Activated naive CD4-positive, alpha-beta T cell treated with anti-CD3 and anti-CD28 coated beads for 36 hours (primary cell): ENCODE measurements around the gene BCKDHB. TPM values are rescaled to one million over a fixed set of nuclear protein-coding genes. Genes with fewer than 3 reads are reported as not detected.
A peak's percentile ranks its signal among the peaks of the same experiment; 100 is the strongest.

Experiments used
- CTCF ChIA-PET: fragments of 350-600 bp; sonication (Branson Sonifier 250); formaldehyde crosslinking; loops from one replicate; lab custom pipeline; 2021; ENCODE audit warnings: antibody characterized with exemption; lab: Charles Lee
- DNase-seq: peaks from one replicate; pipeline ENCODE4 v3.0.0-alpha.2; 2020
- H3K27ac Mint-ChIP-seq: one replicate; pipeline ENCODE4 v1.8.0; 2021; ENCODE audit warnings: mild to moderate bottlenecking, mixed read lengths
- H3K27me3 Mint-ChIP-seq: one replicate; pipeline ENCODE4 v1.8.0; 2021; ENCODE audit warnings: low read depth, mixed read lengths
- H3K36me3 Mint-ChIP-seq: one replicate; pipeline ENCODE4 v1.8.0; 2021; ENCODE audit warnings: low read depth, mixed read lengths
- H3K4me1 Mint-ChIP-seq: one replicate; pipeline ENCODE4 v1.8.0; 2021; ENCODE audit warnings: low read depth, mixed read lengths
- H3K4me3 Mint-ChIP-seq: one replicate; pipeline ENCODE4 v1.8.0; 2021; ENCODE audit warnings: mild to moderate bottlenecking, moderate library complexity, mixed read lengths
- H3K9me3 Mint-ChIP-seq: one replicate; pipeline ENCODE4 v1.8.0; 2021; ENCODE audit warnings: mixed read lengths
- intact Hi-C: fragments of 100-400 bp; cut with micrococcal nuclease; formaldehyde crosslinking; loops from one replicate; pipeline ENCODE4 v1.15.1; 2023
- total RNA-seq, 2 experiments: library from RNA; stranded (reverse); gene quantifications; one replicate each; pipeline ENCODE4 v1.2.3, GENCODE V29; 2021

BCKDHB gene
- total RNA-seq, 2 experiments from 2014 or later = 15.5 to 18.5 TPM

DNA sequence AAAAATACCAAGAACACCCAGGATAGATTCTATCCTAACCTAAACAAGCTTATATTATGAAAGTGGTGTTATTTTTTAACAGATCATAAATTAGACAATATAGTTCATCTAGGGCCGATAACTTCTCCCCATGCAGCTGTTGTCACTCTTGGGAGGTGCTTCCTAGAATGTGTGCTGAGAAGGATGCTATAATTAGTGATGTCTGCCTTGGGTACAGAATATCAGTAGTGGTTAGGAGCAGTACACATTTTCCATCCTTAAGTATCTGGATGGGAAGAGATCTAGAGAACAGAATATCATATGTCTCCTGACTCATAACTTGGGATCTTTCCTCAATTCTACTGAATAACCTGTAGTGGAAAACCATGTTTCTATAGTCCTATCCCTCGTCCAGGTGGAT lies 214.5 kb downstream of the BCKDHB start:
- H3K9me3 Mint-ChIP-seq = no peaks in the 10 kb centered on the region

DNA sequence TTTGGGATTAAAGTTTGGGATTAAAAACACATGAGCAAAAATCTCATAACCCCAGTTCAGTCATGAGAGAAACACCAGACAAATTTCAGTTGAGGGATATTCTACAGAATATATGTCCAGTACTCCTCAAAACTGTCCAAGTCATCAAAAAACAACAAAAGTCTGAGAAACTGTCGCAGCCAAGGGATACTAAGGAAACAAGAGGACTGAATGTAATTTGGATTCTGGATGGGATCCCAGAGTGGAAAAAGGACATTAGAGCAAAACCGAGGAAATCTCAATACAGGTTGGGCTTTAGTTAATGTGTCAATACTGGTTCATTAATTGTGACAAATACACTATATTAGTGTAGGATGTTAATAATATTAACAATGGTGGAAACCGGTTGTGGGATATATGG lies 219.3 kb downstream of the BCKDHB start:
- intact Hi-C loops = no loop called here
- peaks cover 2% of the 10 kb centered on the region for H3K36me3 Mint-ChIP-seq
- no peaks in the 10 kb centered on the region for H3K9me3 Mint-ChIP-seq
- CTCF ChIA-PET = no interaction called here
- H3K27ac Mint-ChIP-seq = no peak overlapping the region
- no peak for DNase-seq
- no peaks in the 10 kb centered on the region for H3K4me1 Mint-ChIP-seq
- no peaks in the 10 kb centered on the region for H3K27me3 Mint-ChIP-seq
- H3K4me3 Mint-ChIP-seq = no peak overlapping the region

More for the DNA sequence above, 214.5 kb downstream of the BCKDHB start:
- no peaks in the 10 kb centered on the region for H3K36me3 Mint-ChIP-seq
- intact Hi-C loops = no loop called here
- no peak overlapping the region for H3K4me3 Mint-ChIP-seq
- no peaks in the 10 kb centered on the region for H3K4me1 Mint-ChIP-seq
- CTCF ChIA-PET = no interaction called here
- no peaks in the 10 kb centered on the region for H3K27me3 Mint-ChIP-seq
- no peak overlapping the region for H3K27ac Mint-ChIP-seq
- no peak for DNase-seq

- H3K4me1 Mint-ChIP-seq = no peaks in the 10 kb centered on the region
- CTCF ChIA-PET = interaction anchor here (0.8 kb wide), 1 partner anchor 9 kb away, joined by 3 read pairs; no protein-coding TSS in a partner anchor
- H3K27ac Mint-ChIP-seq = no peak overlapping the region
- intact Hi-C loops = no loop called here
- no peaks in the 10 kb centered on the region for H3K27me3 Mint-ChIP-seq
- H3K9me3 Mint-ChIP-seq = no peaks in the 10 kb centered on the region
- no peak overlapping the region for H3K4me3 Mint-ChIP-seq
- DNase-seq = no peak
- H3K36me3 Mint-ChIP-seq = peaks cover 2% of the 10 kb centered on the region
Measured at GRCh38 chr6:80328652-80329051, 222.2 kb downstream of the BCKDHB start.

GRCh38 chr6:80329496-80329895 lies 223.0 kb downstream of the BCKDHB start:
- intact Hi-C loops = no loop called here
- Mint-ChIP-seq H3K9me3 (no peaks in the 10 kb centered on the region), H3K27me3 (no peaks in the 10 kb centered on the region), H3K27ac (no peak overlapping the region), H3K4me1 (no peaks in the 10 kb centered on the region), H3K4me3 (no peak overlapping the region), H3K36me3 (peaks cover 2% of the 10 kb centered on the region)
- no peak for DNase-seq
- CTCF ChIA-PET = no interaction called here

- Mint-ChIP-seq H3K4me3 (no peak overlapping the region), H3K27ac (no peak overlapping the region), H3K4me1 (no peaks in the 10 kb centered on the region), H3K27me3 (no peaks in the 10 kb centered on the region), H3K36me3 (peaks cover 2% of the 10 kb centered on the region), H3K9me3 (no peaks in the 10 kb centered on the region)
- CTCF ChIA-PET = interaction anchor here (1.6 kb wide), 1 partner anchor 117 kb away, joined by 5 read pairs; no protein-coding TSS in a partner anchor
- intact Hi-C loops = loop anchor here (10.0 kb wide), 3 partner anchors 196 to 1134 kb away; partner anchors contain the start of gene ELOVL4
- DNase-seq = no peak
Measured at GRCh38 chr6:80330961-80331360, 224.5 kb downstream of the BCKDHB start.

GRCh38 chr6:80331522-80331921 lies 225.1 kb downstream of the BCKDHB start:
- Mint-ChIP-seq H3K4me3 (no peak overlapping the region), H3K27ac (no peak overlapping the region), H3K4me1 (no peaks in the 10 kb centered on the region), H3K36me3 (peaks cover under 1% of the 10 kb centered on the region), H3K9me3 (no peaks in the 10 kb centered on the region), H3K27me3 (no peaks in the 10 kb centered on the region)
- intact Hi-C loops = loop anchor here (10.0 kb wide), 3 partner anchors 197 to 1133 kb away; partner anchors contain the start of gene ELOVL4
- CTCF ChIA-PET = interaction anchor here (1.6 kb wide), 1 partner anchor 117 kb away, joined by 5 read pairs; no protein-coding TSS in a partner anchor
- no peak for DNase-seq

- intact Hi-C loops = loop anchor here (10.0 kb wide), 3 partner anchors 197 to 1133 kb away; partner anchors contain the start of gene ELOVL4
- Mint-ChIP-seq H3K36me3 (no peaks in the 10 kb centered on the region), H3K27me3 (no peaks in the 10 kb centered on the region), H3K9me3 (no peaks in the 10 kb centered on the region), H3K27ac (no peak overlapping the region), H3K4me1 (no peaks in the 10 kb centered on the region), H3K4me3 (no peak overlapping the region)
- no peak for DNase-seq
- CTCF ChIA-PET = interaction anchor here (1.6 kb wide), 1 partner anchor 118 kb away, joined by 5 read pairs; no protein-coding TSS in a partner anchor
Measured at GRCh38 chr6:80331974-80332373, 225.5 kb downstream of the BCKDHB start.

DNA sequence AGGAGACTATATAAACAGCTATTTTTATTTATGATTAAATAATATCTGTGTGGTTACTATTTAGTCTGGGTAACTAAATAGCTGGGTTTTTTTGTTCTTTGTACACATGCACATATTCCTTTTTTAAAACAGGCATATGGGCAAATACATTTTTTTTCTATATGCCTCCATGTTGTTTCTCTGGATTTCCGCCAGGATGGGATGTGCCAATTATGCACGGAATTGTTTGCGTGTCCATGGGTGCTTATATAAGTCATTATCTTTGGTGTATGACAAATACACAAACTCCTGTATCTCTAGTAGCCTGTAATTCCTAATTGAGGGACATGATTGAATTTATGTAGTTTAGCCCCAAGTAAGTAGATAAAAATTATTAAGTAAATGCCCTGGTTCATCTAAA lies 226.9 kb downstream of the BCKDHB start:
- DNase-seq = no peak
- no peaks in the 10 kb centered on the region for H3K4me1 Mint-ChIP-seq
- CTCF ChIA-PET = no interaction called here
- intact Hi-C loops = loop anchor here (10.0 kb wide), 3 partner anchors 199 to 1131 kb away; partner anchors contain the start of gene ELOVL4
- H3K27ac Mint-ChIP-seq = no peak overlapping the region
- H3K9me3 Mint-ChIP-seq = no peaks in the 10 kb centered on the region
- no peaks in the 10 kb centered on the region for H3K27me3 Mint-ChIP-seq
- H3K36me3 Mint-ChIP-seq = no peaks in the 10 kb centered on the region
- no peak overlapping the region for H3K4me3 Mint-ChIP-seq

DNA sequence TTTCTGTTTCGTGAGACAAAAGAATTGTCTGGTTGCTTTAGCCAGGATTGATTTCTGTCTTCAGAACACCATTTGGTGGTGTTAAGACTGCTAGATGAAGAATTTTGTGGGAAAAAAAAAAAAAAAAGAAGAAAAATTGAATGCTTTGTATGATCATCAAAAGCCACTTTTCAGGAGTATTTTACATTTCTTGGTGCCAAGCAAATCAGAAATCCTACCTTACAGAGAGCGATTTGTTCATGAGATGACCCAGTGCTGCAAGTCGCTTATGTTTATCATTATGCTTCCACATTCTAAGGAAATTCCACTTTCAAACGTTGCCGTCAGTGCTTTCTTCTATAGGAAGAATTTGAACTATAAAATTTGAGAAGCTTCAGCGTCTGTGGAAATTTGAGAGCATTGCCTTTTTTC lies 228.7 kb downstream of the BCKDHB start:
- no peaks in the 10 kb centered on the region for H3K4me1 Mint-ChIP-seq
- H3K27ac Mint-ChIP-seq = no peak overlapping the region
- H3K36me3 Mint-ChIP-seq = no peaks in the 10 kb centered on the region
- H3K9me3 Mint-ChIP-seq = no peaks in the 10 kb centered on the region
- no peak overlapping the region for H3K4me3 Mint-ChIP-seq
- CTCF ChIA-PET = interaction anchor here (0.6 kb wide), 1 partner anchor 392 kb away, joined by 3 read pairs; no protein-coding TSS in a partner anchor
- DNase-seq = no peak
- intact Hi-C loops = loop anchor here (5.0 to 10.0 kb wide), 5 partner anchors 123 to 1707 kb away; partner anchors contain the start of gene ELOVL4
- H3K27me3 Mint-ChIP-seq = no peaks in the 10 kb centered on the region

DNA sequence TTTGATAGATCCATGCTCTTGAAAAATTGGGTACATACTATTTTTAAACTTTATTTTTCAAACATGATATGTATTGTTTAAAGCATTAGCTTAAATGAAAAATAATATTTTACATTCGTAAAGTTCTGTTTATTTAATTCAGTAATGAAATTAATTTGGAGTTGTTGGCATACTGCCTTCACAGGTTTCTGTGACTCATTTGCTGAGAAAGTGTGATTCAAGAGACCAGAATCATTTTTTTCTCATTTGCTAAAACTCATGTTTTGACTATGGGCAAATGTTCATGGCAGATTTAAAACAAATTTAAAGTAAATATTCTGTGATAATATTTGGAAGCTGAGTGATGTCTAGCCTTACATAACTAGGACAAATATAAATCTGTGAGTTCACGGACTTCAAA lies 230.4 kb downstream of the BCKDHB start:
- Mint-ChIP-seq H3K4me1 (no peaks in the 10 kb centered on the region), H3K36me3 (no peaks in the 10 kb centered on the region), H3K27ac (no peak overlapping the region), H3K9me3 (no peaks in the 10 kb centered on the region), H3K4me3 (no peak overlapping the region), H3K27me3 (no peaks in the 10 kb centered on the region)
- CTCF ChIA-PET = interaction anchor here (0.6 to 1.0 kb wide), 2 partner anchors 8 to 641 kb away, joined by 3 to 4 read pairs; no protein-coding TSS in a partner anchor
- intact Hi-C loops = loop anchor here (5.0 to 10.0 kb wide), 5 partner anchors 125 to 1705 kb away; partner anchors contain the start of gene ELOVL4
- DNase-seq = no peak

GRCh38 chr6:80338201-80338836 lies 231.8 kb downstream of the BCKDHB start:
- CTCF ChIA-PET = interaction anchor here (0.6 kb wide), 1 partner anchor 1417 kb away, joined by 4 read pairs; no protein-coding TSS in a partner anchor
- Mint-ChIP-seq H3K36me3 (no peaks in the 10 kb centered on the region), H3K27me3 (no peaks in the 10 kb centered on the region), H3K4me1 (no peaks in the 10 kb centered on the region), H3K9me3 (no peaks in the 10 kb centered on the region), H3K27ac (no peak overlapping the region), H3K4me3 (no peak overlapping the region)
- intact Hi-C loops = loop anchor here (1.0 to 10.0 kb wide), 7 partner anchors 126 to 1704 kb away; partner anchors contain the start of gene ELOVL4
- peak; percentile 70 for DNase-seq

- Mint-ChIP-seq H3K36me3 (no peaks in the 10 kb centered on the region), H3K9me3 (no peaks in the 10 kb centered on the region), H3K27ac (no peak overlapping the region), H3K27me3 (no peaks in the 10 kb centered on the region), H3K4me3 (no peak overlapping the region), H3K4me1 (no peaks in the 10 kb centered on the region)
- CTCF ChIA-PET = interaction anchor here (0.7 kb wide), 1 partner anchor 29 kb away, joined by 3 read pairs; no protein-coding TSS in a partner anchor
- no peak for DNase-seq
- intact Hi-C loops = loop anchor here (5.0 to 10.0 kb wide), 5 partner anchors 127 to 1703 kb away; partner anchors contain the start of gene ELOVL4
Measured at GRCh38 chr6:80339421-80339820, 232.9 kb downstream of the BCKDHB start.
